NCI-H2171 (cell line): Measurements from ENCODE around the gene COL9A1.

Experiments
- DNase-seq: peaks from one replicate; lab custom pipeline; 2025; lab: John Stamatoyannopoulos, UW

Gene COL9A1

DNA sequence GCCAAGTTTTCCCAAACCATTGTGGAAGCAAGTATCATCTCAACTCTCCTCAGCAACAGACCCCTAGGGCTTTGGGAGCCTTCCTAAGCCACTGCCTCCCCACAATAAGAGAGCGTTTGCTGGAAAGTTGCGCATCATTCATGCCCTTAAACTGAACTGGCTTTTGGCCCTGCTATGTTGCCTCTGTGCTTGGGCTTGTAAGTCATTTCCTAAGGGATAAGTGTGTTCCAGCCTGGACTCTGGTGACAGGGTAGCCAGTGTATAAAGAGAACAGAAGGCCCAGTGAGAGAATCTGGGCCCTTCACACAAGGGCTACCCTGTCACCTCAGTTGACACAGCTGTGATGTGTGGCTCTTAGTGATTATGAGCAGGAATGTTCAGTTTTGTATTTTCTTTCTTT is 77.8 kb downstream of the COL9A1 start:
- DNase-seq, result no peak

DNA sequence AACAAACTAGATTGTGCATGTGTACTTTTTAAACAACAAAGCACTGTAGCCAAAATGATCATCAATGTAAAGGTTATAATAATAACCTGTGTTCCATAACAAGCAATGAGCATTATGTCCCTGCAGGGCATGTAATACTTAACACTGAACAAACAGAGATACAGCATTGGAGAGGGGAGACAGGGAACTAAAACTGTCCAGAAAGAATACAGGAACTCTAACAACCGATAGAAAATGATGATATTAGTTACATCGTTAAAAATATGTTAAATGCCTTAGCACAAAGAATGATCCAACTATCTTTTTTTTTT is 80.5 kb downstream of the COL9A1 start:
- DNase-seq, result no peak

DNA sequence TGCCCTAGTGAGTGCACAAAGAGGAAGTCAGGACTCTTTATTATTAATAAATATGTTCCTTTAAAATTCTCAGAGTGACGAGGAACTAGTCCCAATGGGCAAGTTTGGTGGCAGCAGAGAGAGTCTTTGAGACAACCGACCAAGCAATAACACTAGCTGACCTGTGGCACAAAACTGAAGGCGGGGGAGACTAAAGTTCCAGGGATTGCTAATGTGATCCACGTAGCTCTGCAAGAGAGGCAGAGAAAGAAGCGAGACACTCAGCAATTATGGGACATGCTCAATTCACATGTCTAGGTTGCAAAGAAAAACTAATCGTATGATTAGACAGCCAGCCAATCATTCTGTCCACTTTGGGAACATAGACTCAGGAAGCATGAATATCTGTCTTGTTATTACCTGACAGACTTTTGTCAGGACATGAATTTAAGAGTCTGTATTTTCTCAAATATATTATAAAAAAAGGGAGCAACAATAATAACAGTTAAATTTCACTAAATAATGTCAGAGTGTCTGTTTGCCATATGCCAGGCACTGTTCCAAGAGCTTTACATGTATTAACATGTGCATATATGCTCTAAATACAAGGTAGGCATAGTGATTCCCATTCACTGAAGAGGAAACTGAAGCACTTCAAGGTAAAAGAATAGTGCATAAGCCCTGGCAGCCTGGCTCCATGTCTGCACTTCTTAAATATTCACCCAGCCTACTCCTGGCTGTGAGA is 81.0 kb downstream of the COL9A1 start:
- no peak for DNase-seq

DNA sequence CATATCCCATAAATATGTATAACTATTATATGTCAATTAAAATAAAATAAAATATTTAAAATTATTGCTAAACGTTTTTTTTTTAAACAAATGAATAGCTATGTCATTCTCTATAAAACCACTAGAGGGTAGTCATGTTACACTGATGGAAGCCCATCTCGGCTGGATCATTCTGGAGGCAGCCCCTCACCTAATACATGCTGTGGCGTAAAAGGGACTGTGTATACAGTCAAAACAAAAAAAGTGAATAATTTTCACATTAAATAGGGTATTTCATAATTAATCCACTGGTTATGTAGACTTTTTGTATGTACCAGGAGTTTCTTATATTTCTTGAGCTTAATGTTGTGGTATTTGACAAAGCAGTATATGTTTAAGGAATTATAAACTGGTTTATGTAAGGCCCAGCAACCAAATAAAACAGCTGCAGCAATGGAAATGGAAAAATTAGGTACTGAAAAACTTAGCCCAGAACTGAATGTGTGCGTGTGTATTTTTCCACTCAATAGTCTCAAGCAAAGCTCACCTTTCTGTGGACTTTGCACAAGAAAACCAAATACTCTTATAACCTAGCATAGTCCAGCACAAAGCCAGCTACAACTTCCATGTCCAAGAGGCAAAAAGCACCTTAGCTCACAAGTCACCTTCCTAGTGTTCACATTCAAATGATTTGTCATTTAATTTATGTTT is 81.7 kb downstream of the COL9A1 start:
- peak; percentile 21 for DNase-seq

DNA sequence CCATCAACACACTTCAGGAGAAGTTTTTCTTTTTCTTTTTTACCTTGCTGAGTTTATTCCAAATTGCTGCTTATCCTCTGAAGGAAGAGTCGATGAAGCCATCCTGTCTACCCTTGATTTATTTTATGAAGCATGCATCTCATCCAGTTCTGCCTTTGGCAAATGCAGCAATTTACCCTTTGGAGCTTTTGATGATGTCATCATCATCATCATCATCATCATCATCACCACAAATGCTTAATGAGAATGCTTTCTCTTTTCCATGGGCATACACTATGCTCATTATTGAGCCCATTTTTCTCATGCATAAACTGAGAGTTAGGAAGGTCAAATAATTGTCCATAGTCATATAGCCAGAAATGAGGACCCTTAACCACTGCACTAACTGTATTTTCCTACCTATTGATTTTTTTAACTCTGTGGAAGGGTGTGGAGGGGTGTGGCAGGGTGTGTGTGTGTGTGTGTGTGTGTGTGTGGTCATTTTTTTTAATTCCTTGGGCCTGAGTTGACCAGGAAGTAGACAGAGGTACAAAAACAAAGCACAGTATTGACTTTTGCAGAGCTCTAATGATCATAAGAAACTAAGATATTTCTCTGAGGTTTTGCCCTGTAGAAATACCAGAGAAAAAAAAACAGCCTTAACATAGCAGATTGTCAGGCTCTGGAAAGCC is 82.8 kb downstream of the COL9A1 start:
- no peak for DNase-seq

- no peak for DNase-seq
Measured at GRCh38 chr6:70216767-70217166, 86.1 kb downstream of the COL9A1 start.

DNA sequence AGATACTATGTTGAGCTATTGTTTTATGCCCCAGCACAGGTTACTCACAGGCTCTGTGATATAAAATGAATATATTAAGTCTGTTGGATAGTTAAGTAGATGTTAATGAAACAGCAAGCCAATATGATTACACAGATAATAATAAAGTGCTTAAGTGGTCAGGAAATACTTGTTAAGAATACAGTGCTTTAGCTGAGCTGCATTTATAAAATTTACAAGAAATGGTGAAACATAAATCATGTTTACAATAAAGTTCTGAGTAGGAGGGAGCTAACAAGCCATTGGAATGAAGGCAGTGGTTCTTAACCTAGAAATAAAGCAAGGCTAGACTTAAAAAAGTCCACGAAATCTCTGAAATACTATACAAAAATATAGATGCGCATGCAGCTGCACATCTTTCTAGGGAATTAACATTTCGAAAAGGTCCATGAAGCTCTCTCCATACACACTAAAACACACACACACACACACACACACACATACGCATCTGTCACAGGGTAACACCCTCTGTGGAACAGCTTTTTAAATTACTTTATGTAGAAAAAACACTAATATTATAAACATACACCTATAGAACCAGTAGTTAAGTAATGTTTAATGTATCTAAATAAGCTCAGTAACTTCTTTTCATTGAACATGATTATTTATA is 87.3 kb downstream of the COL9A1 start:
- no peak for DNase-seq

GRCh38 chr6:70210462-70210861 is 92.4 kb downstream of the COL9A1 start:
- no peak for DNase-seq

GRCh38 chr6:70208235-70208790 is 94.6 kb downstream of the COL9A1 start:
- DNase-seq, result no peak

- no peak for DNase-seq
Measured at GRCh38 chr6:70198785-70199184, 104.1 kb downstream of the COL9A1 start.

DNA sequence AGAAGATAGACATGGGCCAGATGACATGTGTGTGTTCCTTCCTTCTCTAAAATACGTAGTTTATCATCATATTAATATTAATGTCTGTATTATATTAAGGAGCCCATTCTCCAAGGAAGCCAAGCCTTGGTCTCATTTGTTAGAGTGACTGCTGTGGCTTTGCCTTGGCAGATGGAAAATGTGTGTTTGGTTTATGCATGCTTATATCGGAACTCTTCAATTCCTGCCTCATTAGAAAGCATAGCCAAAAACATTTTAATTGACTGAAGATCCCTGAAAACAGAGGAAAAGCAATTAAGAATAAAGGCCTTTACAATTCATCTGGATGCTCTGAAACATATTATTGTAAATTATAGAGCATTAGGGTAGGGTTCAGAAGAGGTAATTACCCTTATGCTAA is 106.4 kb downstream of the COL9A1 start:
- no peak for DNase-seq

DNA sequence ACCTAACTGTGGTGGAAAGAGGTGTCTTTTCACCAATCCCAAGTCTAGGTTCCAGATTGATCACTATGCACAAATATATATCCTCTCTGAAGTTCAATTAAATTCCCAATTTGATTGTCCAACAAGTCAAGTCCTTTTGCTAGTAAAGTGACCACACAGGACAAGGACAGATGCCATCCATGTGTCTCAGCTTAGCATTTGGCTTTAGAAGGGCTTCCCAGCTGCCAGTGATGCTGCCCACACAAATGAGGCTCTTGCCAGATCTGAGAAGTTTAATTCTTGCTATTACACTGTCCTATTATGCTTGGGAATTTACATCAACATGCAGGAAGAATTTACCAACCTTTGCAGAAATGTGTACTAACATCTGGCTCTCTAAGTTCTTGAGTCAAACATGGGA is 108.5 kb downstream of the COL9A1 start:
- no peak for DNase-seq

GRCh38 chr6:70188202-70188601 is 114.7 kb downstream of the COL9A1 start:
- no peak for DNase-seq

- no peak for DNase-seq
Measured at GRCh38 chr6:70186461-70186860, 116.4 kb downstream of the COL9A1 start.

DNA sequence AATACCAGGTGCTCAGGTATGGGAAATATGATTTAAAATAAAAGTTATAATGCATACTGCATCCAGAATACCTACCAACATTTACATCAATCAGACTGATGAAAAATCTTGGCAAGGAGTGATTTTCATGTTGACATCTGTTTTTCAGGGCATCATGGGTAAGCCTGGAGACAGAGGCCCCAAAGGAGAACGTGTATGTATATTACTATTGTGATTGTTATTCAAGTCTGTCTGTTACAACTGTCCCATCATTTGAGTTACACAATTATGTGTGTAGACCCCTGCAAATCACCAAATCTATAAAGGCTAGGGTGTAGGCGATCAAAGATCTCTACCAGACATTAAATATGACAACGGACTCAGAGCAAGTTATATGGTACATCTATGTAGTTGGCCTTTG is 118.2 kb downstream of the COL9A1 start:
- no peak for DNase-seq

DNA sequence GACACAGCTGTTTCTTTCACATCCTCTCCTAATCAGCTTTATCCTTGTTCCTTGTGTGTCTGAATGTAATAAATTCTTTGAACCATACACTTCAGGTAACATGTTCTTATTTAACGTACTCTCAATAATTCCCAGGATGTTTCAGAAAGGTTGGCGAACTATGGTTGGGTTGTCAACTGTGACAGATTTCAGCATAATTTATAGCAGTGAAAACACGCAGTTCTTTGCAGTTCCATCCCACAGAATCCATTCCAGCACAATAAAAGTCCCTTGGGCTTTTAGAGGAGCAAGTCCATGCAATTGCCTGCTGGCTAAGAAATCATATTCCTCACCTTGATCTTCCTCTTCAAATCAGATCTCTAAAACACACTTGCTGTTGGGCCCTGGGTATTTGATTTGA is 119.3 kb downstream of the COL9A1 start:
- no peak for DNase-seq

DNA sequence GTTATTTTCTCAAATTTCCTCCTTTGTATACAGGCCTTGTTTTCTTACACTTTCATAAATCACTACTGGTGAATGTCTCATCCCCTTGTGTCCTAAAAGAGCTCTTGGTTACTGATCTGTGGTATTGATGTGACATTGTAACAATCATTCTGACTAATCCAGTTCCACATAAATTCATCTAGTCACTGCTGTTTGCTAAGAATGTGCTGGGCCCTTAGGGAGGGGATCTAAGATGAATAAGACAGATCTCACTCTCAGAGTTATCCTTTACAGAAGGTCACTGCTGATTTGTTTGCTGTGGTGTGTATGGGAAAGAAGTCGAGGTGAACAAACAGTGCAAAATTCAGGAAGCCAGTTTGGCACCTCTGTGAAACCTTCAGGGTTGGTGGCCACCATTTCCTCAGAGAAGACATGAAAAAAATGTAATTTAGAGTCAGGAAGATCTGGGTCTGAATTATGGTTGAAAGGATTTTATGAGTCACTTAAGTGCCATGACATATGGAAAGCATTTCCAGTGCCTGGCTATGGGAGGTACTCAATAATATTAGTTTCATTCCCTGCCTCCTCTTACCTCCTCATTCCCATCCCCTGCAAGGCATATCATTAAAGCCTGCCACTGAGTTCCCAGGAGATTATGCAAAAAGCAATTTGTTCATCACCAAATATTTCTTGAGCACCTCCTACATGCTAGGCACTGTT is 121.8 kb downstream of the COL9A1 start:
- DNase-seq, result no peak

- DNase-seq, result no peak
Measured at GRCh38 chr6:70180183-70180900, 122.5 kb downstream of the COL9A1 start.

- DNase-seq, result no peak
Measured at GRCh38 chr6:70176842-70177550, 125.9 kb downstream of the COL9A1 start.

GRCh38 chr6:70175770-70176169 is 127.1 kb downstream of the COL9A1 start:
- DNase-seq, result no peak

DNA sequence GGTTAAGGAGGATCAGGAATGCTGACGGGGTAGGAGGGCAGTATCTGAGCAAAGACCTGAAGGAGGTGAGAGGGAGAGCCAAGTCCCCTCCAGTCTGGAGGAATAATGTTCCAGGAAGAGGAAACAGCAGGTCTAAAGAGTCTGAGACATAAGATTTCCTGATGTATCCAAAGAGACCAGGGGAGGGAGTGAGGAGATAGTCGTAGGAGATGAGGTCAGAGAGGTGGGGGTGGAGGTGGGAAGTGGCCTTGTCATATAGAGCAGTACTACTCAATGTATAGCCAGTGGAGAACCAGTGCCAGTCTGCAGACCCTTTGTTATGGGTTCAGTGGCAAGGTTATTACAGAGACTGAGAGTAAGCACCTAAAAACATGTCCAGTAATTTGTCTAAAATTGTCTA is 130.6 kb downstream of the COL9A1 start:
- no peak for DNase-seq
